Endothelial cell of umbilical vein (primary cell): ENCODE data around the gene CHRNA9. TPM values are rescaled to one million over a fixed set of nuclear protein-coding genes. Genes with fewer than 3 reads are reported as not detected.

Source experiments
- BruUV-seq: library from RNA; stranded (reverse); fragments of 400-500 nt; replicated peaks from 2 replicates; lab custom pipeline; 2021; lab: Mats Ljungman, UMichigan
- CTCF ChIA-PET: fragments of 300-600, 350-600 bp; sonication (Branson Sonifier 250); formaldehyde crosslinking; loops from one replicate; lab custom pipeline; 2021; ENCODE audit warnings: antibody characterized with exemption, inconsistent platforms; lab: Charles Lee
- POLR2A ChIA-PET: fragments of 300-600, 350-600 bp; sonication (Branson Sonifier 250); formaldehyde crosslinking; loops from one replicate; lab custom pipeline; 2021; ENCODE audit warnings: antibody characterized with exemption, inconsistent platforms; lab: Charles Lee
- DNase-seq: peaks from one replicate; pipeline ENCODE4 v3.0.0-alpha.2; 2011; ENCODE audit warnings: low read depth, low spot score
- FAIRE-seq: peaks from 2 replicates; lab custom pipeline; 2011; peaks lifted over from hg19 to GRCh38; lab: Jason Lieb, UNC
- H2AFZ ChIP-seq: 2 replicates; pipeline ENCODE4 v1.6.0; 2012; ENCODE audit warnings: low read depth, low read length, control low read depth, inconsistent platforms
- H3K27ac ChIP-seq: 2 replicates; pipeline ENCODE4 v1.5.1; 2011; ENCODE audit warnings: low read depth, mild to moderate bottlenecking, control low read depth, low read length, moderate library complexity; ENCODE audit not compliant: insufficient read depth
- H3K27me3 ChIP-seq, 2 experiments: 2 replicates each; pipeline versions ENCODE4 v1.6.0 to v1.6.1; 2011; ENCODE audit warnings: low read length in 2 of 2, mixed read lengths in 1 of 2; ENCODE audit not compliant: control insufficient read depth in 2 of 2, insufficient read depth in 2 of 2
- H3K36me3 ChIP-seq, 2 experiments: 2 replicates in 1 of 2; 3 replicates in 1 of 2; pipeline ENCODE4 v1.5.1; 2011; ENCODE audit warnings: low read length in 2 of 2, mild to moderate bottlenecking in 1 of 2, moderate library complexity in 1 of 2; ENCODE audit not compliant: control insufficient read depth in 2 of 2, insufficient read depth in 2 of 2; ENCODE audit errors: extremely low read depth in 1 of 2
- H3K4me1 ChIP-seq: 3 replicates; pipeline ENCODE4 v1.5.1; 2011; ENCODE audit warnings: mild to moderate bottlenecking, low read length; ENCODE audit not compliant: control insufficient read depth, insufficient read depth; ENCODE audit errors: extremely low read depth
- H3K4me2 ChIP-seq: 2 replicates; pipeline ENCODE4 v1.6.1; 2011; ENCODE audit warnings: low read length, control low read depth, mixed read lengths; ENCODE audit not compliant: insufficient read depth
- H3K4me3 ChIP-seq, 3 experiments: fragments of 200-600 bp in 1 of 3; sonication (generic), shearing (Covaris generic) in 1 of 3; replicated peaks in 1 of 3; 2 replicates each; pipeline ENCODE4 v1.5.1; 2011 to 2016; ENCODE audit warnings: control low read depth in 3 of 3, low read length in 3 of 3, mild to moderate bottlenecking in 2 of 3, inconsistent platforms in 1 of 3, low read depth in 1 of 3, moderate library complexity in 1 of 3; ENCODE audit not compliant: insufficient read depth in 1 of 3
- H3K79me2 ChIP-seq: 2 replicates; pipeline ENCODE4 v1.6.0; 2012; ENCODE audit warnings: low read length, inconsistent platforms; ENCODE audit not compliant: control insufficient read depth, insufficient read depth
- H3K9ac ChIP-seq: replicated peaks from 2 replicates; pipeline ENCODE3; 2011; ENCODE audit warnings: low read length, control low read depth; ENCODE audit not compliant: insufficient read depth; ENCODE audit errors: extremely low read depth
- H3K9me1 ChIP-seq: replicated peaks from 3 replicates; pipeline ENCODE4 v1.6.0; 2011; ENCODE audit warnings: mild to moderate bottlenecking, low read length; ENCODE audit not compliant: control insufficient read depth, insufficient read depth; ENCODE audit errors: extremely low read depth
- H3K9me3 ChIP-seq: replicated peaks from 2 replicates; pipeline ENCODE4 v1.5.1; 2012; ENCODE audit warnings: low read length, inconsistent platforms; ENCODE audit not compliant: control insufficient read depth, insufficient read depth
- H4K20me1 ChIP-seq: replicated peaks from 2 replicates; pipeline ENCODE3; 2011; ENCODE audit warnings: mild to moderate bottlenecking, low read length; ENCODE audit not compliant: control insufficient read depth, insufficient read depth; ENCODE audit errors: extremely low read depth
- EZH2 ChIP-seq: IDR thresholded peaks from 2 replicates; pipeline ENCODE4 v1.6.1; 2012; ENCODE audit warnings: borderline replicate concordance, low read depth, mild to moderate bottlenecking, moderate library complexity, low read length, inconsistent platforms; ENCODE audit not compliant: severe bottlenecking
- FOS ChIP-seq: IDR thresholded peaks from 2 replicates; pipeline ENCODE4 v1.6.1; 2011; ENCODE audit warnings: mild to moderate bottlenecking, low read length, moderate library complexity, borderline replicate concordance; ENCODE audit not compliant: insufficient read depth
- GATA2 ChIP-seq: IDR thresholded peaks from 2 replicates; pipeline ENCODE4 v1.7.0; 2011; ENCODE audit warnings: low read depth, mild to moderate bottlenecking, moderate library complexity, mixed read lengths, low read length; ENCODE audit not compliant: insufficient read length, insufficient read depth
- JUN ChIP-seq: IDR thresholded peaks from 2 replicates; pipeline ENCODE4 v1.6.1; 2011; ENCODE audit warnings: borderline replicate concordance, low read depth; ENCODE audit not compliant: insufficient read length, insufficient read depth
- MYC ChIP-seq: IDR thresholded peaks from one replicate; pipeline ENCODE4 v1.6.1; 2011; ENCODE audit warnings: mild to moderate bottlenecking, low read depth, low read length
- POLR2A ChIP-seq: IDR thresholded peaks from 2 replicates; pipeline ENCODE4 v1.6.1; 2012; ENCODE audit warnings: low read depth, mild to moderate bottlenecking, control low read depth, low read length
- POLR2AphosphoS5 ChIP-seq: IDR thresholded peaks from 2 replicates; pipeline ENCODE4 v1.6.1; 2012; ENCODE audit warnings: low read depth, mild to moderate bottlenecking, control low read depth, low read length, moderate library complexity; ENCODE audit not compliant: insufficient read depth
- dilution Hi-C: fragments of 300-500 bp; cut with MboI; formaldehyde crosslinking; loops from one replicate; pipeline ENCODE4 v1.15.0; 2019; ENCODE audit warnings: low sequenced_read_pairs; ENCODE audit not compliant: extremely low pct_ligation_motif_present
- intact Hi-C: fragments of 100-400 bp; cut with micrococcal nuclease; formaldehyde crosslinking; loops from one replicate; pipeline ENCODE4 v1.10.0; 2022
- polyA plus RNA-seq, 4 experiments: library from polyadenylated mRNA; depleted of rRNA in 3 of 4; stranded (reverse) in 3 of 4; unstranded in 1 of 4; fragments of >200 nt; gene quantifications; 2 replicates each; pipeline versions ENCODE4 v1.2.1 to v1.2.3, GENCODE V29; 2011 to 2012; ENCODE audit warnings: missing spikeins in 1 of 4
- total RNA-seq: library from RNA; stranded (reverse); gene quantifications from 2 replicates; pipeline ENCODE4 v1.2.3, GENCODE V29; 2021
- TF ChIP-seq, protein P1 (sequence below): IDR thresholded peaks from 2 replicates; pipeline ENCODE4 v1.6.1; 2011; ENCODE audit not compliant: insufficient read depth, insufficient read length
- TF ChIP-seq, protein P2 (sequence below), 2 donors: IDR thresholded peaks; 1 replicate in 1 of 2; 2 replicates in 1 of 2; pipeline ENCODE4 v1.5.1; 2011; ENCODE audit warnings: low read length in 2 of 2, mild to moderate bottlenecking in 2 of 2, moderate library complexity in 2 of 2, control low read depth in 1 of 2, inconsistent platforms in 1 of 2, low read depth in 1 of 2; ENCODE audit not compliant: insufficient read depth in 1 of 2; ENCODE audit errors: extremely low read depth in 1 of 2

Gene CHRNA9
- total and polyA plus RNA-seq, 2 donors (not counting 3 experiments of a cell fraction or from before 2014, with no cell fraction given): not detected

DNA sequence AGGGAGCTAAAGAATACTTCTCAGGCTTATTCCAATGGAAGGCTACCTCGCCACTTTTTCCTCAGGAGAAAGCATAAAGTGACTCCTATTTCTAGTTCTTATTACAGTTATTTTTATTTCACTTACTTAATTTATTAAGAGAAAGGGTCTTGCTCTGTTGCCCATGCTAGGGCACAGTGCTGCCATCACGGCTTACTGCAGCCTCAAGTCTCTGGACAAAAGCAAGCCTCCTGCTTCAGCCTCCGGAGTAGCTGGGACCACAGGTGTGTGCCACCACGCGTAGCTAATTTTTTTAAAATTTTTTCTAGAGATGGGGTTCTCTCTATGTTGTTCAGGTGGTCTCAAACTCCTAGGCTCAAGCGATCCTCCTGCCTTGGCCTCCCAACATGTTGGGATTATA is 36.0 kb upstream of the CHRNA9 start:
- no peak overlapping the region for H2AFZ ChIP-seq
- H3K9me3 ChIP-seq: peaks cover 2% of the 10 kb centered on the region
- no TSS peak for BruUV-seq
- H3K9ac ChIP-seq: no peak overlapping the region
- ChIA-PET CTCF (interaction anchor here (1.1 kb wide), 1 partner anchor 10 kb away, joined by 3 read pairs; no protein-coding TSS in a partner anchor), POLR2A (interaction anchor here (0.6 kb wide), 1 partner anchor 712 kb away, joined by 5 read pairs; no protein-coding TSS in a partner anchor)
- no peaks in the 10 kb centered on the region for H3K79me2 ChIP-seq
- H4K20me1 ChIP-seq: no peaks in the 10 kb centered on the region
- H3K4me3 ChIP-seq: no peak overlapping the region
- no peak overlapping the region for H3K27ac ChIP-seq
- no peak for DNase-seq
- H3K9me1 ChIP-seq: no peaks in the 10 kb centered on the region
- H3K4me1 ChIP-seq: no peaks in the 10 kb centered on the region
- dilution Hi-C loops (no loop called here), intact Hi-C loops (no loop called here)
- TF ChIP-seq EZH2 (no peak), POLR2A (no peak), JUN (no peak), FOS (no peak), MYC (no peak), GATA2 (no peak), POLR2AphosphoS5 (no peak)
- TF ChIP-seq, protein P1, sequence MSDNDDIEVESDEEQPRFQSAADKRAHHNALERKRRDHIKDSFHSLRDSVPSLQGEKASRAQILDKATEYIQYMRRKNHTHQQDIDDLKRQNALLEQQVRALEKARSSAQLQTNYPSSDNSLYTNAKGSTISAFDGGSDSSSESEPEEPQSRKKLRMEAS: no peak
- TF ChIP-seq, protein P2, sequence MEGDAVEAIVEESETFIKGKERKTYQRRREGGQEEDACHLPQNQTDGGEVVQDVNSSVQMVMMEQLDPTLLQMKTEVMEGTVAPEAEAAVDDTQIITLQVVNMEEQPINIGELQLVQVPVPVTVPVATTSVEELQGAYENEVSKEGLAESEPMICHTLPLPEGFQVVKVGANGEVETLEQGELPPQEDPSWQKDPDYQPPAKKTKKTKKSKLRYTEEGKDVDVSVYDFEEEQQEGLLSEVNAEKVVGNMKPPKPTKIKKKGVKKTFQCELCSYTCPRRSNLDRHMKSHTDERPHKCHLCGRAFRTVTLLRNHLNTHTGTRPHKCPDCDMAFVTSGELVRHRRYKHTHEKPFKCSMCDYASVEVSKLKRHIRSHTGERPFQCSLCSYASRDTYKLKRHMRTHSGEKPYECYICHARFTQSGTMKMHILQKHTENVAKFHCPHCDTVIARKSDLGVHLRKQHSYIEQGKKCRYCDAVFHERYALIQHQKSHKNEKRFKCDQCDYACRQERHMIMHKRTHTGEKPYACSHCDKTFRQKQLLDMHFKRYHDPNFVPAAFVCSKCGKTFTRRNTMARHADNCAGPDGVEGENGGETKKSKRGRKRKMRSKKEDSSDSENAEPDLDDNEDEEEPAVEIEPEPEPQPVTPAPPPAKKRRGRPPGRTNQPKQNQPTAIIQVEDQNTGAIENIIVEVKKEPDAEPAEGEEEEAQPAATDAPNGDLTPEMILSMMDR (IDR thresholded peaks at IDR 0.05; ENCODE audit: extremely low read depth in 1 of 2, insufficient read depth in 1 of 2, low read depth in 1 of 2, low read length in 2 of 2): no peak
- no peak overlapping the region for H3K4me2 ChIP-seq
- no peak for FAIRE-seq
- no peaks in the 10 kb centered on the region for H3K36me3 ChIP-seq
- H3K27me3 ChIP-seq: peaks cover 2% of the 10 kb centered on the region in 2 experiments
